ENCODE data around the gene OSTN.

OSTN gene

DNA sequence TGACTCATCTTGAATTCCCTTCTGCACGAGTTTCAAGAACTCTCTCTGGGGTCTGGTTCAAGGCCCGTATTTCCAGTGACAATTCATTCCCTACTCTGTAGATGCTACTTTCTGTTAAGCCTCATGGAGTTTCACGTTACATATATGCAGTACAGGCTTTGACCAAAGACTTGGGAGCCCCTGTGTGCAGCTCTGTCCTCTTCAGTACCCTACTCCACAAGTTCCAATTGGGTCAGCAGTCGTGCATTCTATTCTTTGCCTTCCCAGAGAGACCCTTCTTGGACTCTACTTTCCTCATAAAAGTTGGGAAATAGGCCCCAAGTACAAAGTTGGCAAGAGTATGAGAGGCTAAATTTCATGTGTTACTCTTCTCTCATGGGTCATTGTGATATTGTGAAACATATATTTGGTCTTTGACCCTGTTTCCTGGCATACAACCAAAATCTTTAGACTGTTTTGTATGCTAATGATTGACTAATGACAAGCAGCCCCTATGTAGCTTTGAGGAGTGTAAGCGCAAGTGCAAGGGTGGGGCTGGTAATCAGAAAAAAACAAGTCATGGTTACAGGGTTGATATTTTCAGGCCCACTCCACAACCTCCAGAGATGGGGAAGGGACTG is 115.2 kb downstream of the OSTN start:
- DNase-seq (ENCODE audit: low spot score): no peak

Data from globus pallidus (tissue), 1 donor.